AML-193 (cell line): ENCODE measurements around the gene SFN.
"Not testable (repeated sequence)": the region's sequence is repeated elsewhere in the genome, so short reads cannot be mapped to it uniquely, and the experiment has no call there.

ENCODE experiments used
- DNase-seq, 2 experiments: peaks; one replicate each; lab custom pipeline; 2025; lab: John Stamatoyannopoulos, UW

The SFN gene

DNA sequence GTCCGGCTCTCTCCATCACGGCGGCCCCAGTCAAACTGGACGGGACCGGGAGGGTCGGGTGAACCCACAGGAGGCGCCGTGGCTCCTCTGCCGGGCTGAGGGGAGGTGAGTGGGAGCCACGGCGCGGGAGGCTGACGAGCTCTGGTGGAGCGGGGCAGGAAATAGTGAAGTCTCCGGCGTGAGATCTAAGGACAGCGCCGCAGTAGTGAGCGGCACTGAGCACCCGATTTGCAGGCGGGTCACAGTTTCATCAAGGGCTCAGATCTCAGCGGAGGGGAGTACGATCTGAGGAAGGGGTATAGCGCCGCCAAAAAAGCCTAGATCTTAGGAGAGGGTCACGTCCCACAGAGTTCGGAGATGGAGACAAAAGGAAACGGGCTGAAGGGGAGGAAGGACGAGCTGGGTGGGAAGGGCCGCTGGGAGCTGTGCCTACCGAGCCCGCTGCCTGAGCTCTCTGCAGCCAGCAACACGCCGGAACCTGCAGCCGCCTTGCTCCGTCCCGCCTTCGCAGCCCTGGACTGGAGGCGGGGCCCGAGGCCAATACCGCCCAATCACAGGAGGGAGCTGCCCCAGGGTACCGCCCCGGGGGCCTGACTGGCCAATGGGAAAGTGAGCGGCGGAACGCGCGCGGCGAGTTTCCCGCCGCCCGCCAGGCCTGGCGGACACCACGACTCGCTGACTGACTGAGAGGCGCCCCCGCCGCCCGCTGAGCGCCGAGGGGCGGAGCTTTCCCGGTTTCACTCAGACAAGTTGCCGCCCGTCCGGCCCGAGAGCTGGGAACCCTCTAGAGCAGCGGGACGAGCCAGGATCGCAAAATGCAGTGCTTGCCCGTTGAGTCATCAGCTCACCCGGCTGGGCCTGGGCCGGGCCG, 1.9 kb downstream of the SFN start:
- peak; percentile 93 to 94 for DNase-seq

GRCh38 chr1:26873097-26873496, 10.1 kb downstream of the SFN start:
- DNase-seq = not testable (repeated sequence)

DNA sequence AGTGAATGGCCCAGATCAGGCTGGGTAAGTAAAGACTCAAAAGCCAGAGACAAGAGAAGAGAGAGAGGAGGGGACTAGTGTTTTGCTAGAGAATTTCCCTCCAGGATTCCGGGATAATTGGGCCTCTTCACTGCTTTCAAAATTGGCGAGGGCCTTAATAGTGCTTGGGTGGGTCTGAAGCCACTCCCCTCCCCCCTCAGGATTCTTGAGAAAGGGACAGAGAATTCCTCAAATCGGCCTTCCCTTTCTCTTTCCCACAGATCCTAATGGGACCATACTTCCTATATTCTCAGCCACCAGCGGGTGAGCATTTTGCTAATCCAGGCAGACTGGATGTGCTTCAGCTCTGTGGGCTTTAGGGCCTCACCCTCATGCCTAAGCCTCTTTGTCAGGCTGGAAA, 11.9 kb downstream of the SFN start:
- no peak for DNase-seq

GRCh38 chr1:26877326-26877725, 14.4 kb downstream of the SFN start:
- no peak for DNase-seq

GRCh38 chr1:26879793-26880192, 16.8 kb downstream of the SFN start:
- no peak for DNase-seq

- not testable (repeated sequence) for DNase-seq
Measured at GRCh38 chr1:26881611-26882010, 18.7 kb downstream of the SFN start.

DNA sequence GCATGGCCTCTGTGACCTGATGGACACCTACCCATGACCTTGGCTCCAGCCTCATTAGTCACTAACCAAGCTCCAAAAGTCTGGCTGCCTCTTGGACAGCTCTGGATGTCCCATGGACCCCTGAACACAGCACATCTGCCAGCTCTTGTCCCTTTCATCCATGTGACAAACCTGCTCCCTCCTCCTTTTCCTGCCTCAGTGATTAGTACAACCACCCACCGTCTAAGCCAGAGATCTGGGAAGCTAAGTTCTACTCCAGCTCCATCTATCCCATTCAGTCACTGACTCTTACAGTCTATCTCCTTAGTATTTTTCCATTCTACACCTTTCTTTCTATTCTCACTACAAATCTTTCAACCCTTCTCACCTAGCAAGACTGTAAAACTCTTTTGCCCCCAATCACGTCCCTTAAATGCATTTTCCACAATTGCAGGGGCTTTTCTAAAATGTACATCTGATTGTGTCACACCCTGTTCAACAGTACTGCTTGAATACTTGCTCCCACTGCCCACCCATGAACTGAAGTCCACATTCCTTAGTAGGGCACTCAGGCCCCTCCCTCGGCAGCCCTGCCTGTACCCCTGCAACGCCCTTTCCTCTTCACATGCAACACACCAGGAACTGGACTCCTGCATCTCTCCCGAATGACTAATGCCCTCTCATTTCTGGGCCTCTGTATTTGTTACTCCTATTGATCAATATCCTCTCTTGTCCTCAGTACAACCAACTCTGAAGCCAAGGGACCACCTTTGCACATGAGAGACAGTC, 19.9 kb downstream of the SFN start:
- DNase-seq = no peak

DNA sequence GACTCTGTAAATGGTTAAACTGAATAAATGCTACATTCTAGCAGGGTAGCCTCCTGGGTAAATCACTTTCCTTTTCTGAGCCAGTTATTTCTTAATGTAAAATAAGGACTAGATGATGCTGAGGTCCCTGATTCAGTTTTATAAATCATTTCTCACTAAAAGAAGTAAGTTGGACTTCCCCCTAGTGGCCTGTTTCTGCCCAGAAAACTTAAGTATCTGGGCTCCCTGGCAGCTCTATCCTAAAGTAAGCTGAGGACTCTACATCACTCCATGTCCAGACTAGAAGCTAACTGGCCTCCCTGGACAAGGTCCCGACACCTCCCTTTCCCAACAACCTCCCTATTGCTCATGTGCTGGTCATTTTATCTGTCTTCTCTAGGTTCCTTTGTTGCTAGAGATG, 24.2 kb downstream of the SFN start:
- peak; percentile 53 to 54 for DNase-seq

- no peak for DNase-seq
Measured at GRCh38 chr1:26888231-26888630, 25.3 kb downstream of the SFN start.

DNA sequence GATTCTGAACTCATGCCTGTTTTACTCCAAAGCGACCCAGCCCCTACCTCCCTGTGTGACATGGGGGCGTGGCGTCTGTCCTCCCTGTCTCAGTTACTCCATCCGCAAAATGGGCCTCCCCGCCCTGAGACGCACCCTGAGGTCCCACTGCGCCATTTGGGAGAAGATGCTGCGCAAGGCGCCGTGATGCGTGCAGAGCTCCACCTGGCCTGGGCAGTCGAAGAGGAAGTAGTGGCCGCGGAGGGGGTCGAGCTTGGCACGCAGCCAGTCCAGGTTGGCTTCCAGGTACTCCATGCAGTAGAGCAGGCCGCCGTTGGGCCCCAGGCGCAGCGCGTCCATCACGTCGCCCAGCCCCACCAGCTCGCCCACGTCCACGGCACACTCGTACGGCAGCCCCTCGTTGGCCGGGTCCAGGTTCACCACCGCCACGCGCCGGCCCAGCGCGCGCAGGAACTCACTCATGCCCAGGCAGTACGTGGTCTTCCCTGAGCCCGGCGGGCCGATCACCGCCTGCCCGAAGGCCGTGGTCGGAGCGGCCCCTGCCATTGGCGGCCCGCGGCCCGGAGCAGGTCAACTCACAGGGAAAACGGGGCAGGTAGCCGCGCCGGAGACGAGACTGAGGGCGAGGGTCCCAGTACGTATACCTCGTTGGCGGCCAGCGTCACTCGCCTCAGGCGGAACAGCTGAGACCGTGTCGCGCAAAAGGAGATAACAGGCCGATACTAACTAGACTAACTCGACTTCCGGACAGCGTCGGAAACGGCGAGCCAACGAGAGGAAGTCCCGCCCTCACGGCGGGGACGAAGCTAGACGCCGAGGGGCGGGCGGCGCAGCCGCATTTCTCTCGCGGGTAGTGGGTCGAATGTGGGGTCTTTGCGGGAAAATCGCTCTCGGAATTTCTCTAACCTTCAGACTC, 26.9 kb downstream of the SFN start, which contains the start of gene GPN2:
GPN2 (minus strand) TSS at position 733 of the 916 bp plus-strand sequence; CDS start at position 546, 187 bp downstream.
- peak; percentile 60 to 64 for DNase-seq

GRCh38 chr1:26890467-26890796, 27.5 kb downstream of the SFN start:
- DNase-seq = no peak

DNA sequence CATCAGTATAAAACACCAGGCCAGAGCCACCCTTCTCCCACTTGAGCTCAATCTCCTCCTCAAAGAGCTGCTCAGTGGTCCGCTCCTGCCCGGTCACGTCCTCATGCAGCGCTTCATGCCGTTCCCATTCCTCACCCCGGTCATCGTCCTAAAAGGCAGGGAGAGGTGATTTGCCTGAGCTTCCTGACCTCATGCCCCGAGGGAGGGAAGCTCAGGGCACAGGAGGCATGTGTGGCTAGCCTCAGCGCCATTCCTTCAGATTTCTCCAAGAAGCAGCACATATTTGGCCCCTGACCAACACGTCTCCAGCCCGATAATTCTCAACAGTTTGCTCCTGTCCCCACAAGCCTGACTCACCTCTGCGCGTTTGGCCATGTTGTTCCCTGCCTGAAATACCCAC, 31.3 kb downstream of the SFN start:
- DNase-seq = no peak

DNA sequence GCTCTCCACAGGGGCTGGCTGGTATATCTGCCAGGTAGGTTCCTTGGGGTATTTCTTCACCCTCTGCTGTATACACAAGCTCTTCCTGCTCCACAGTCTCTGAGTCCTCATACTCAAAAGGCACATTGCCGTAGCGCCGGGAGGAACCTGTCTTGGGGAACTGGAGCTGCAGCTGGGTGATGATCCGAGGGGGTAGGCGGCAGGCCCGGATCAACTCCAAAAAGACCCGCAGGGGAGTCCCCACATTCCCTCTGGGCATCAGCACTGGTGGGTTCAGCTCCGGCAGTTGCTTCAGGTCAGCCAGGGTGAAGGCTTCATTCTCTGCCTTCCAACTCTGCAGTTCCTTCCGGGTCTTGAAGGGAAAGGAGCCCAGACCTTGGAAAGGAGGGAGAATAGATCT, 34.4 kb downstream of the SFN start:
- no peak for DNase-seq

DNA sequence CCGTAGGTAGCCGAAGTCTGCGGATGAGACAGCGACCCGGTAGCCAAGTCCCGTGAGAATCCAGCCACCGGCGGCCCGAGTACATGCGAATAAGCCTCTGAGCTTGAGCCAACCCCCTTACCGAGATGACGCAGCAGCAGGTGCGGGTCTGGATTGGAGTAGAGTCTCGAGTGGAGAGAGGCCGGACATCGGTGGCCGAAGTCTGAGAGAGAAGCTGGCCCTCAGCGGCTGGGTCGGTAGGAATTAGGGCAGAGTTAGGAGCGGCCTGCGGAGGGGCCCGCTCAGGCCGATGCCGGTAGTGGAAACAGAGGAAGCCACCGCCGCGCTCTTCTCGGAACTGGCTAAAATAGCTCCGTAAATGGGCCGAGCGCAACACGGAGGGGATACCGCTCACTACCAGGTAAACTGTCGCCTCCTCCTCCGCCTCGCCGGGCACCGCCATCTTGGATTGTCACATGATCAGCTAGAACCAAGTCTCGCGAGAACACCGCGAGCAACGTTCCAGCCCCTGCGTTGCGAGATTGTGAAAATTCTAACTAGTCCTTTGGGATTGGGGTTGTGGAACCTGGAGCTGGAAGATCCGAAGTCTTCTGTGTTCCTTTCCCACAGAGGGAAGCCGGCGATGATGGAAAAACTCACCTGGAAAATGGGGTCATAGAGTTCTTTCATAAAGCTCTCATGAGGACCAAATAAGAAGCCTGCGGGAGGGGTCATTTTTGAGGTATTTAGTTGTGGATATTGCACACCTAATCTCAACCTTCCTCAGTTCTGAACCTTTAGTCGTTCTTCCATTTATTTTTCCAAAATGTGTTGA, 37.3 kb downstream of the SFN start, which contains the start of gene GPATCH3:
GPATCH3 (minus strand) TSS at position 467 of the 814 bp plus-strand sequence; CDS start at position 442, 25 bp downstream.
- peak; percentile 65 to 78 for DNase-seq

DNA sequence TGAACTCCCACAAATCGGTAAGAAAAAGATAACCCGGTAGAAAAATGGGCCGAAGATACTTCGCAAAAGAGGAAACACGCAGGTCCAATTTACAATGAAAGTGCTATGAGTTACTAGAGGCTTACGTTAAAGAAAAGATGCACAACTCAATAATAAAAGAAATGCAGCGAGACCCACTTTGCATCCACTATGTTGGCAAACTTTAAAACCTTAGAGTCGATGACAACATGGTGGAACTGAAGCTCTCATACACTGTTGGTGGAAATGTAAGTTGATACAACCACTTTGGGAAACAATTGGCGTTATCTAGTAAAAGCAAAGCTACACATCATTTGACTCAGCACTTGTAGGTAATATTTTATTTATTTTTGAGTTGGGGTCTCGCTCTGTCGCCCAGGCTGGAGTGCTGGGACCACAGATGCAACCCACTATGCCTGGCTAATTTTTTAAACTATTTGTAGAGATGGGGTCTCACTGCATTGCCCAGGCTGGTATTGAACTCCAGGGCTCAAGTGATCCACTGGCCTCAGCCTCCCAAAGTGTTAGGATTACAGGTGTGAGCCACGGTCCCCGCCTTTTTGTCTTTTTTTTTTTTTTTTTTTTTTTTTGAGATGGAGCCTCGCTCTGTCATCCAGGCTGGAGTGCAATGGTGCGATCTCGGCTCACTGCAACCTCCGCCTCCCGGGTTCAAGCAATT, 38.0 kb downstream of the SFN start:
- DNase-seq = no peak

GRCh38 chr1:26907071-26907917, 44.3 kb downstream of the SFN start:
- no peak for DNase-seq

GRCh38 chr1:26909951-26910342, 47.0 kb downstream of the SFN start:
- DNase-seq = no peak

DNA sequence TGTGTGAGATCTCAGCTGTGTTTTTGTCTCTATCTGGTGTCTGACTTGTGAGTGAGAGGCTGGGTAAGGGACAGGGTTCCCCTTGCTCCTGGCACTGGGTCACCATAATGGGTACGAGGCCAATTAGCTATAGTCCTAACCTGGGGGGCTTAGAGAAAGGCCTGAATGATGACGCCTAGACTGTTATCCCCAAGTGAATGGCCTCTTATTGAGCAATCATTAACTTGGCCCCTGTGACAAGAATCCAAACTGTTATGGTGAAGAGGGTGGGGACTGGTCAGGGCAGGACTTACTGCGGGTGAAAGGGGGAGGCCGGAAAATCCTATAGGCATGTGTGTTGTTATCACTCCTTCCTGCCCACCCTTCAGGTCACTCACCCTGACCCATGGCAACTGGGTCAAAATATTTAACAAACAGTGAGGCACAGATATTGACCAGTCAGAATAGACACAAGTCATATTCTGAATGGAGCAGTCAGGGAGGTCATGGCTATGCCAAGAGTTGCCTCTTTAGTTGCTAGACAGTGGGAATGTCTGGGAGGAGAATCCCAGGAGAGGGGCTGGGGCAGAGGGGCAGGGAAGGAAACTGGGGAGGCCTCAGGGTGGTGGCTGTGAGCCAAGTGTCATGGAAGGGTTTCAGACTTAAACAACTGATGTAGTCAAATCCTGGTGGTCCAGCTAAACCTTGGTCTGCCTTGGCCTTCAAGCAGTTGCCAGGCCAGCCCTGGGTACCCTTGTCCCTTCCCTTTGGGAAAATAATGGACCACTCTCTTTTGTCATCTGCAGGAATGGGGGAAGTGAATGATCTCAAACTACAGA, 47.6 kb downstream of the SFN start:
- DNase-seq = no peak
